HepG2 (cell line): ENCODE measurements around the gene MNAT1. TPM values are rescaled to one million over a fixed set of nuclear protein-coding genes. Genes with fewer than 3 reads are reported as not detected.

ENCODE experiments used
- ADNP ChIP-seq: sonication (generic); formaldehyde crosslinking; IDR thresholded peaks from 2 replicates; pipeline ENCODE4 v1.4.0; 2020; ENCODE audit warnings: missing genetic modification reagents
- FOXK1 ChIP-seq: sonication (generic); formaldehyde crosslinking; IDR thresholded peaks from 2 replicates; pipeline ENCODE4 v1.4.0; 2020; ENCODE audit warnings: low read depth, missing genetic modification reagents, borderline replicate concordance
- GMEB2 ChIP-seq: IDR thresholded peaks from 2 replicates; pipeline ENCODE4 v1.6.1; 2016; ENCODE audit warnings: missing biosample characterization, missing genetic modification reagents, low read depth
- HNRNPK ChIP-seq: fragments of 200-400 bp; formaldehyde crosslinking; IDR thresholded peaks from 2 replicates; pipeline ENCODE4 v1.6.1; 2018; ENCODE audit warnings: low read length, low read depth, moderate library complexity, mild to moderate bottlenecking; ENCODE audit not compliant: poor library complexity, severe bottlenecking
- HOXA7 ChIP-seq: sonication (generic); formaldehyde crosslinking; IDR thresholded peaks from 2 replicates; pipeline ENCODE4 v1.8.1; 2022; ENCODE audit warnings: mild to moderate bottlenecking, missing genetic modification reagents, moderate library complexity
- LBX2 ChIP-seq: sonication (generic); formaldehyde crosslinking; IDR thresholded peaks from 2 replicates; pipeline ENCODE4 v1.5.0; 2020; ENCODE audit warnings: missing genetic modification reagents, mild to moderate bottlenecking, borderline replicate concordance
- NAIF1 ChIP-seq: sonication (generic); formaldehyde crosslinking; IDR thresholded peaks from 2 replicates; pipeline ENCODE4 v1.5.0; 2020; ENCODE audit warnings: mild to moderate bottlenecking, missing genetic modification reagents, borderline replicate concordance
- PAF1 ChIP-seq: IDR thresholded peaks from 2 replicates; pipeline ENCODE4 v1.6.1; 2016; ENCODE audit warnings: missing genetic modification reagents, missing compliant biosample characterization
- PHF5A ChIP-seq: IDR thresholded peaks from one replicate; pipeline ENCODE4 v1.6.1; 2018; ENCODE audit warnings: low read depth, missing genetic modification reagents; ENCODE audit not compliant: unreplicated experiment
- POLR2A ChIP-seq, 2 experiments: IDR thresholded peaks; 2 replicates each; pipeline ENCODE4 v1.6.1; 2011; ENCODE audit warnings: low read depth in 2 of 2, low read length in 2 of 2, mild to moderate bottlenecking in 1 of 2, moderate library complexity in 1 of 2; ENCODE audit not compliant: insufficient read depth in 1 of 2
- SALL2 ChIP-seq: sonication (generic); formaldehyde crosslinking; IDR thresholded peaks from 2 replicates; pipeline ENCODE4 v1.8.1; 2023; ENCODE audit warnings: mild to moderate bottlenecking, missing genetic modification reagents, inconsistent platforms
- TBP ChIP-seq: sonication (generic); formaldehyde crosslinking; IDR thresholded peaks from 2 replicates; pipeline ENCODE4 v1.5.0; 2020; ENCODE audit warnings: missing genetic modification reagents
- TFDP1 ChIP-seq: IDR thresholded peaks from 2 replicates; pipeline ENCODE4 v1.6.1; 2016; ENCODE audit warnings: missing compliant biosample characterization, missing genetic modification reagents, borderline replicate concordance
- ZFP1 ChIP-seq: IDR thresholded peaks from 2 replicates; pipeline ENCODE4 v1.6.1; 2016
- ZFP62 ChIP-seq: sonication (generic); formaldehyde crosslinking; IDR thresholded peaks from 2 replicates; pipeline ENCODE4 v1.4.0; 2020; ENCODE audit warnings: missing genetic modification reagents
- ZNF143 ChIP-seq: sonication (generic); formaldehyde crosslinking; IDR thresholded peaks from 2 replicates; pipeline ENCODE4 v1.4.0; 2020; ENCODE audit warnings: missing genetic modification reagents
- ZNF180 ChIP-seq: sonication (generic); formaldehyde crosslinking; IDR thresholded peaks from 2 replicates; pipeline ENCODE4 v1.4.0; 2020; ENCODE audit warnings: low read depth, missing genetic modification reagents, borderline replicate concordance
- ZNF773 ChIP-seq: sonication (generic); formaldehyde crosslinking; IDR thresholded peaks from 2 replicates; pipeline ENCODE4 v1.4.0; 2020; ENCODE audit warnings: missing genetic modification reagents, borderline replicate concordance
- polyA plus RNA-seq, 8 experiments: library from polyadenylated mRNA; depleted of rRNA in 3 of 8; stranded (reverse) in 7 of 8; unstranded in 1 of 8; fragments of >200 nt; fragmentation: Illumina TruSeq in 4 of 8; extraction: Trizol in 4 of 8; gene quantifications; 2 replicates each; pipeline versions ENCODE4 v1.2.1 to v1.2.3, GENCODE V29; 2011 to 2016; ENCODE audit warnings: low read depth in 4 of 8, missing spikeins in 1 of 8, mixed read lengths in 1 of 8; ENCODE audit not compliant: insufficient read depth in 1 of 8
- total RNA-seq, 5 experiments: library from RNA; depleted of rRNA; stranded (reverse); fragments of >200 nt; fragmentation: Illumina TruSeq; extraction: Trizol; gene quantifications; 2 replicates each; pipeline ENCODE4 v1.2.3, GENCODE V29; 2016; ENCODE audit warnings: low read depth in 1 of 5
- TF ChIP-seq, protein P1 (sequence below): sonication (generic); formaldehyde crosslinking; conservative IDR thresholded peaks from 2 replicates; pipeline ENCODE4 v1.4.0; 2020; ENCODE audit warnings: mild to moderate bottlenecking, missing genetic modification reagents, moderate library complexity
- TF ChIP-seq, protein P2 (sequence below): sonication (generic); formaldehyde crosslinking; IDR thresholded peaks from 2 replicates; pipeline ENCODE4 v1.4.0; 2020; ENCODE audit warnings: missing genetic modification reagents

MNAT1 gene
- total and polyA plus RNA-seq, 2 of the 13 experiments (the other 11 are each of a cell fraction or from before 2014, with no cell fraction given) = 49.2 to 94.8 TPM

DNA sequence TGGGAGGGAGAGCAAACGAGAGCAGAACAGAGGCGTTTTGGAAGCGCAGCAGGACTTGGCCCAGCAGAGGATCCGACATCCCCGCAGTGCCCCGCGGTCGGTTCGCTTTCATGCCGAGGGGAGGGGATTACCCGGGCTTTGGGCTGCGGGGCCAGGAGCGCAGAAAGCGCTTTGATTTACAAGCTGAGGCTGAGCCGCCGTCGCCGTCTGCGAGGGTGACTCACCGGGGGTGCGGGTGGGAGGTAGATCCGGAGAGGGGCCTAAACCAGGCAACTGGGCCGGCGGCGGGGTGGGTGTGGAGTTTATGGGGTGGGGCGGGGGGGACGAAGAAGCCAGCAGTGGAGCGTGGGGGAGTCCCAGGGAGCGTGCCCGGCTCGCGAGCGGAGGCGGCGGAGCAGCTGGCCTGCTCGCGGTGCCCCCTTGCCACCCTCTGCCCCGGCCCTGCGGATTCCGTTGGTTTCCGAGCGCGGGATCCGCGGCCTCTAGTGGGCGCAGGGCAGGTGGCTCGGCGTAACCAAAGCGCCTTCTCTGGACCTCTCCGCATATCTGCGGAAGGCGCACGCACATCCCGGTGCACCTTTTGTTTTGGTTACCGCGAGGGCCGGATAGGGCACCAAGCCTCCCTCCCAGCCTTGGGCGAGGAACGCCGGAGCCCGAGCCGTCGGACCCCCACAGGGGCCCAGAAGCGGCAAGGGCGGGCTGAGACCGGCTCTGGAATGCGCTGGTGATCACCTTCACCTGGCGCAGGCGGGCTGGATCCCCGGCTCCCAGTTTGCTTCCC lies 13.0 kb upstream of the MNAT1 start (continued):
- TF ChIP-seq ZNF143 (CRISPR knock-in tag) = no peak
- no peak for TF ChIP-seq ZFP1
- TF ChIP-seq, protein P1, sequence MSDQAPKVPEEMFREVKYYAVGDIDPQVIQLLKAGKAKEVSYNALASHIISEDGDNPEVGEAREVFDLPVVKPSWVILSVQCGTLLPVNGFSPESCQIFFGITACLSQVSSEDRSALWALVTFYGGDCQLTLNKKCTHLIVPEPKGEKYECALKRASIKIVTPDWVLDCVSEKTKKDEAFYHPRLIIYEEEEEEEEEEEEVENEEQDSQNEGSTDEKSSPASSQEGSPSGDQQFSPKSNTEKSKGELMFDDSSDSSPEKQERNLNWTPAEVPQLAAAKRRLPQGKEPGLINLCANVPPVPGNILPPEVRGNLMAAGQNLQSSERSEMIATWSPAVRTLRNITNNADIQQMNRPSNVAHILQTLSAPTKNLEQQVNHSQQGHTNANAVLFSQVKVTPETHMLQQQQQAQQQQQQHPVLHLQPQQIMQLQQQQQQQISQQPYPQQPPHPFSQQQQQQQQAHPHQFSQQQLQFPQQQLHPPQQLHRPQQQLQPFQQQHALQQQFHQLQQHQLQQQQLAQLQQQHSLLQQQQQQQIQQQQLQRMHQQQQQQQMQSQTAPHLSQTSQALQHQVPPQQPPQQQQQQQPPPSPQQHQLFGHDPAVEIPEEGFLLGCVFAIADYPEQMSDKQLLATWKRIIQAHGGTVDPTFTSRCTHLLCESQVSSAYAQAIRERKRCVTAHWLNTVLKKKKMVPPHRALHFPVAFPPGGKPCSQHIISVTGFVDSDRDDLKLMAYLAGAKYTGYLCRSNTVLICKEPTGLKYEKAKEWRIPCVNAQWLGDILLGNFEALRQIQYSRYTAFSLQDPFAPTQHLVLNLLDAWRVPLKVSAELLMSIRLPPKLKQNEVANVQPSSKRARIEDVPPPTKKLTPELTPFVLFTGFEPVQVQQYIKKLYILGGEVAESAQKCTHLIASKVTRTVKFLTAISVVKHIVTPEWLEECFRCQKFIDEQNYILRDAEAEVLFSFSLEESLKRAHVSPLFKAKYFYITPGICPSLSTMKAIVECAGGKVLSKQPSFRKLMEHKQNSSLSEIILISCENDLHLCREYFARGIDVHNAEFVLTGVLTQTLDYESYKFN = no peak
- no peak for TF ChIP-seq HOXA7
- no peak for TF ChIP-seq ADNP (CRISPR knock-in tag)
- TF ChIP-seq POLR2A (IDR thresholded peaks at IDR 0.05; ENCODE audit: insufficient read depth in 1 of 2, low read depth in 2 of 2, low read length in 2 of 2) = no peak
- 0 out of 2 replicates have a peak, but pooled peaks have one; percentile 40 for TF ChIP-seq TFDP1
- TF ChIP-seq, protein P2, sequence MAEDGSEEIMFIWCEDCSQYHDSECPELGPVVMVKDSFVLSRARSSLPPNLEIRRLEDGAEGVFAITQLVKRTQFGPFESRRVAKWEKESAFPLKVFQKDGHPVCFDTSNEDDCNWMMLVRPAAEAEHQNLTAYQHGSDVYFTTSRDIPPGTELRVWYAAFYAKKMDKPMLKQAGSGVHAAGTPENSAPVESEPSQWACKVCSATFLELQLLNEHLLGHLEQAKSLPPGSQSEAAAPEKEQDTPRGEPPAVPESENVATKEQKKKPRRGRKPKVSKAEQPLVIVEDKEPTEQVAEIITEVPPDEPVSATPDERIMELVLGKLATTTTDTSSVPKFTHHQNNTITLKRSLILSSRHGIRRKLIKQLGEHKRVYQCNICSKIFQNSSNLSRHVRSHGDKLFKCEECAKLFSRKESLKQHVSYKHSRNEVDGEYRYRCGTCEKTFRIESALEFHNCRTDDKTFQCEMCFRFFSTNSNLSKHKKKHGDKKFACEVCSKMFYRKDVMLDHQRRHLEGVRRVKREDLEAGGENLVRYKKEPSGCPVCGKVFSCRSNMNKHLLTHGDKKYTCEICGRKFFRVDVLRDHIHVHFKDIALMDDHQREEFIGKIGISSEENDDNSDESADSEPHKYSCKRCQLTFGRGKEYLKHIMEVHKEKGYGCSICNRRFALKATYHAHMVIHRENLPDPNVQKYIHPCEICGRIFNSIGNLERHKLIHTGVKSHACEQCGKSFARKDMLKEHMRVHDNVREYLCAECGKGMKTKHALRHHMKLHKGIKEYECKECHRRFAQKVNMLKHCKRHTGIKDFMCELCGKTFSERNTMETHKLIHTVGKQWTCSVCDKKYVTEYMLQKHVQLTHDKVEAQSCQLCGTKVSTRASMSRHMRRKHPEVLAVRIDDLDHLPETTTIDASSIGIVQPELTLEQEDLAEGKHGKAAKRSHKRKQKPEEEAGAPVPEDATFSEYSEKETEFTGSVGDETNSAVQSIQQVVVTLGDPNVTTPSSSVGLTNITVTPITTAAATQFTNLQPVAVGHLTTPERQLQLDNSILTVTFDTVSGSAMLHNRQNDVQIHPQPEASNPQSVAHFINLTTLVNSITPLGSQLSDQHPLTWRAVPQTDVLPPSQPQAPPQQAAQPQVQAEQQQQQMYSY (CRISPR knock-in tag) = peak; percentile 18; the same call in 1 of the 2 replicates
- no peak for TF ChIP-seq ZNF180 (CRISPR knock-in tag)
- no peak; the same call in 1 of the 2 replicates for TF ChIP-seq SALL2 (CRISPR knock-in tag)
- TF ChIP-seq PHF5A = no peak
- TF ChIP-seq FOXK1 (CRISPR knock-in tag) = no peak
- no peak for TF ChIP-seq TBP (CRISPR knock-in tag)
- TF ChIP-seq PAF1 (CRISPR knock-in tag) = no peak
- peak; percentile 58; the same call in 1 of the 2 replicates for TF ChIP-seq LBX2 (CRISPR knock-in tag)
- peak; percentile 91 for TF ChIP-seq NAIF1
- no peak for TF ChIP-seq GMEB2 (CRISPR knock-in tag)
- no peak for TF ChIP-seq ZNF773 (CRISPR knock-in tag)
- peak; percentile 86 for TF ChIP-seq HNRNPK
- TF ChIP-seq ZFP62 = no peak
